NCI-H526 (cell line): ENCODE data around the gene LAMB1.
"Not testable (repeated sequence)": the region's sequence is repeated elsewhere in the genome, so short reads cannot be mapped to it uniquely, and the experiment has no call there.

Experiments
- DNase-seq, 2 experiments: peaks; one replicate each; lab custom pipeline; 2025; lab: John Stamatoyannopoulos, UW

LAMB1 gene

GRCh38 chr7:107946451-107946850 lies 56.5 kb downstream of the LAMB1 start:
- no peak for DNase-seq

GRCh38 chr7:107945332-107945731 lies 57.6 kb downstream of the LAMB1 start:
- DNase-seq, result no peak

- DNase-seq, result no peak
Observed at GRCh38 chr7:107944411-107945169, 58.4 kb downstream of the LAMB1 start.

- no peak for DNase-seq
Observed at GRCh38 chr7:107943018-107943417, 59.9 kb downstream of the LAMB1 start.

DNA sequence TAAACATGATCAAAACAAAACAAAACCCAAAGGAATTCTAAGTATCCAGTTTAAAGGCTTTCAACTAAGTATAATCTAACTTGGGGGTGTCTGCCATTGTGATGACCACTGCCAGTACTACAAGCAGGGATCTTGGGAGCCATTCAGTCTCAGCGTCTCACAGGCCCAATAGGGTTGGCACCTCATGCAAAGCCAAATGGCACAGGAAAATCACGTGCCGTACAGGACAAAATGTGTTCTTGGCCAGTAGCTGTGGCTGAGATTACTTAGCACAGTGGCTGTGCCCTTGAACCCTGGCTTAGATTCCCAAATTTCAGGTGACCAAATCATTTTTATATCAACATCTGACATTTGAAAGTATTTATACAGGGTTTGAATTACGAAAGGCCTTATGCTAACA lies 62.0 kb downstream of the LAMB1 start:
- no peak for DNase-seq

GRCh38 chr7:107939573-107940489 lies 63.1 kb downstream of the LAMB1 start:
- no peak for DNase-seq

GRCh38 chr7:107938456-107939250 lies 64.3 kb downstream of the LAMB1 start:
- DNase-seq, result no peak

GRCh38 chr7:107937531-107937930 lies 65.4 kb downstream of the LAMB1 start:
- DNase-seq, result no peak

GRCh38 chr7:107936312-107936711 lies 66.6 kb downstream of the LAMB1 start:
- no peak for DNase-seq

GRCh38 chr7:107934991-107935770 lies 67.8 kb downstream of the LAMB1 start:
- DNase-seq, result no peak

- DNase-seq, result no peak
Observed at GRCh38 chr7:107933386-107934013, 69.5 kb downstream of the LAMB1 start.

DNA sequence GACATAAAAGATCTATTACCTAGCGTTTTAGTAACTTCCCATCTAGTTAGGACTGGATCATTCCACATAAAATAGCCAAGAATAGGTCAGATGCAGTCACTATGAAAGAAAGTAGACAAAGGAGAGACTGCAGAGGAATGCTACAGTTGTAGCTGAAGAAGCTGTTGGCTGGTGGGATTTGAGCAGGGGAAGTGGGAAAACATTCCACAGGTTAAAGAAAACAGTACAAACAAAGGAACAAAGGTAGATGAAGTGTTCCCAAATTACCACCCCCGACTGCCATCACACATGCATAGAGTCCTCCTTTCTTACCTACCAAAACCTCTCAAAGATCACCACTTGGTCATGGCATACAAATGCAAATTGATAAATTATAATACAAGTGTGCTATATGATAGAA lies 70.2 kb downstream of the LAMB1 start:
- DNase-seq, result no peak

DNA sequence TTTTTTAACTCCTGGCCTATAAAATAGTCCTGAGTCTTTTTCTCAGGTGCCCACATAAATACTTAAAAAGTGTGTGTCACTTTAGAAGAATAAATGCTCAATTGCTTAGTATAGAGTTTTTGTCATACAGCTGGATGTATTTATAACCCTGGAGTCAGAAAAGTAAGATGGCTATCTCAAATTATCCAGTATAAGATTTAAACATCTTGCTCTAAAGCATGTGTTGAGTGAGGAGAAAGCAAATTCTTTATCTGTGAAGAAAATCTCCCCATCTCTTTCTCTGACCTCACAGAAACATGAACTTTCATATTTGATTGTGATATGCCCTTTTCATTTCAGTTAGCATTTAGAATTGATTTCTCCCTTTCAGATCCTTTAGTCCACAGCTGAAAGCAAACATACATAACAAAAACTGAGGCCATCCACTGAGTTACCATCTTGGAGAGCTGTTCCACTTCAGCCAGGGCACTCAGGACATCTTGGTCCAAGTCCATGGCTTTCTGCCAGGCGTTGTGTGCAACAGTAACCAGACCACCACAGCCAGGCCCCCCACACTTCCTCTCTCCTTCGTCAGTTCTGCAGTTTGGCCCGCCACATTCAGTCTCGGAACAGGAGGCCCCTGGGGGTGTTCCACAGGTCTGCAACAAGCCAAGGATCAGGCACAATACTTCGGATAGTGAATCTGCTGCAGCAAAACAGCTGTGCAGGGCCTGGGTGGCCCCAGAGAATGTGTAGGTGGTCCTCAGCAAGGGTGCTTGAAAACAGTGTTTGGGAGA lies 71.0 kb downstream of the LAMB1 start:
- no peak for DNase-seq

DNA sequence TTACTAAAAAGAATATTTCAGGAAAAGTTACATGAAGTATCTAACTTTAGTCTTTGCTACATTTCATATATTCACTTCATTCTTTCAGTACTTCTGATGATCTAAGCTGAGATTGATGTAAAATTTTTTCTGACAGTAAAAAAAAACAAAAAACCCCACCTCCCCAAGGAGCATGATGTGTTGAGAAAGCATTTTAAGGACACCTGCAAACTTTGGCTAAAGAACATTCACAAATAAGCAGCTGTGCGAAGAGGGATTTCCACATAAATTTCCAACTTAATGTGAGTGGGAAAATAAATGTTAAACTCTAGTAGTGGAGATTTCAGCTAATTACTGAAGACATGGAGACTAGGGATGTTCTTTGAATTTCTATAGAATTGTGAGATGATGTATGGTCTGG lies 76.5 kb downstream of the LAMB1 start:
- DNase-seq, result no peak

- peak; percentile 17 to 22 for DNase-seq
Observed at GRCh38 chr7:107924841-107925504, 78.0 kb downstream of the LAMB1 start.

GRCh38 chr7:107922886-107923285 lies 80.1 kb downstream of the LAMB1 start:
- no peak for DNase-seq

- not testable (repeated sequence) for DNase-seq
Observed at GRCh38 chr7:107921826-107922225, 81.1 kb downstream of the LAMB1 start.

DNA sequence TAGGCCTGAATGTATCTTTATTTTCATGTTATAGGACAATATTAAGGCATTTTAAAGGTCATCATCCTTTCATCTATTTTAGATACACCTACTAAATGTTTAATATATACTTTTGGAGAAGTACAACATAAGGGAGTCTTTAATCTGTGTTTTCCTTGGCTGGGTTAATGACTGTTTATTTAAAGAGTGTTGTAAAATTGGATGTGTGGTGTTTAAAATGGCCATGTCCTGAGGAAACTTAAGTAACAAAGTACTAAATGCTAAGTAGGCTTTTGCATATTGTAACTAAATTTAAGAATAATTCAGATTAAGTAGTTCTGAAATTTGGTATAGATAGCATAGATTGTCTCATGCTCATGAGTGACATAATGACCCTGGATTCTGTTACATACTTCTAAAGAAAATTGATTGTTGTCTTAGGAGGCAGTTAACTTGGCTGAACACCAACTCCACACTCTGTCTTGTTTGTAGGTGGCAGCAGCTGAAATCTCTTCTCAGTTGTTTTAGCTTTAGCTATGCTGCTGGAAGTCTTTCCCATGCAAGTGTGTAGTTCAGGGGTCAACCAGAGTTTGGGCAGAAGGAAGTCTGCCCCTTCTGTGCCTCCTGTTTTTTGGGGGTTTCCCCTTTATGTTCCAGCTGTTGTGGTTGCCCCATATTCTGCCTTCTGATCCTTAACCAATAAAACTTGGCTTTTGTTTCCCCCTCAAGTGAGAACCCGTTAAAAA lies 82.8 kb downstream of the LAMB1 start:
- no peak for DNase-seq

DNA sequence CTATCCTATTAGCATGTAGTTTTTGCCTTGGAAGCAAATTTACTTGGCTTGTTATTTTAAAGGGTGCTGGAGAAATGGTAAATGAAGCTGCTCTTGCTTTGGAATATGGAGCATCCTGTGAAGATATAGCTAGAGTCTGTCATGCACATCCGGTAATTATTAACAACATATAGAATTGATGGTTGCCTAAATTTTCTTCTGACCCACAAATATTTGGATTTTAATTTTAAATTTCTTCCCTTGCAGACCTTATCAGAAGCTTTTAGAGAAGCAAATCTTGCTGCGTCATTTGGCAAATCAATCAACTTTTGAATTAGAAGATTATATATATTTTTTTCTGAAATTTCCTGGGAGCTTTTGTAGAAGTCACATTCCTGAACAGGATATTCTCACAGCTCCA lies 84.0 kb downstream of the LAMB1 start:
- DNase-seq, result no peak
